MM.1S (cell line): ENCODE measurements around the gene KRTAP25-1.

Experiments
- DNase-seq: peaks from one replicate; pipeline ENCODE4 v3.0.0-alpha.2; 2015
- H2AFZ ChIP-seq: fragments of 300-600 bp; sonication (generic); 2 replicates; pipeline ENCODE4 v1.6.0; 2016; ENCODE audit warnings: antibody characterized with exemption, low read length
- H3F3A ChIP-seq: fragments of 300-600 bp; sonication (generic); 2 replicates; pipeline ENCODE4 v1.6.1; 2016; ENCODE audit warnings: mild to moderate bottlenecking, antibody characterized with exemption, low read length, moderate library complexity, mixed read lengths; ENCODE audit not compliant: insufficient read depth
- H3K27ac ChIP-seq: fragments of 300-600 bp; sonication (generic); 2 replicates; pipeline ENCODE4 v1.5.1; 2016; ENCODE audit warnings: mild to moderate bottlenecking, low read length
- H3K27me3 ChIP-seq: fragments of 300-600 bp; sonication (generic); replicated peaks from 2 replicates; pipeline ENCODE4 v1.6.0; 2016; ENCODE audit warnings: low read length; ENCODE audit not compliant: insufficient read depth
- H3K36me3 ChIP-seq: fragments of 300-600 bp; sonication (generic); replicated peaks from 2 replicates; pipeline ENCODE4 v1.6.1; 2016; ENCODE audit warnings: mild to moderate bottlenecking, low read length, mixed read lengths; ENCODE audit not compliant: insufficient read depth
- H3K4me1 ChIP-seq: fragments of 300-600 bp; sonication (generic); 2 replicates; pipeline ENCODE4 v1.6.1; 2016; ENCODE audit warnings: low read length, mixed read lengths
- H3K4me2 ChIP-seq: fragments of 300-600 bp; sonication (generic); 2 replicates; pipeline ENCODE4 v1.6.0; 2016; ENCODE audit warnings: low read depth, low read length
- H3K4me3 ChIP-seq: fragments of 300-600 bp; sonication (generic); 2 replicates; pipeline ENCODE4 v1.5.1; 2016; ENCODE audit warnings: low read length, mixed read lengths
- H3K79me2 ChIP-seq: fragments of 300-600 bp; sonication (generic); 2 replicates; pipeline ENCODE4 v1.6.1; 2016; ENCODE audit warnings: mixed run types, low read length, mixed read lengths
- H3K9ac ChIP-seq: fragments of 300-600 bp; sonication (generic); 2 replicates; pipeline ENCODE4 v1.6.1; 2016; ENCODE audit warnings: low read length, mixed read lengths
- H3K9me2 ChIP-seq: fragments of 300-600 bp; sonication (generic); replicated peaks from 2 replicates; pipeline ENCODE4 v1.6.1; 2016; ENCODE audit warnings: mild to moderate bottlenecking, low read length, mixed read lengths; ENCODE audit not compliant: insufficient read depth
- H3K9me3 ChIP-seq: fragments of 300-600 bp; sonication (generic); replicated peaks from 2 replicates; pipeline ENCODE4 v1.6.1; 2016; ENCODE audit warnings: mild to moderate bottlenecking, low read length, mixed read lengths; ENCODE audit not compliant: insufficient read depth
- H4K20me1 ChIP-seq: fragments of 300-600 bp; sonication (generic); 2 replicates; pipeline ENCODE4 v1.6.1; 2016; ENCODE audit warnings: mild to moderate bottlenecking, low read length, moderate library complexity, mixed read lengths; ENCODE audit not compliant: insufficient read depth
- CTCF ChIP-seq: fragments of 300-600 bp; sonication (generic); IDR thresholded peaks from 2 replicates; pipeline ENCODE4 v1.5.1; 2016; ENCODE audit warnings: antibody characterized with exemption, low read length, mixed read lengths
- EZH2 ChIP-seq: fragments of 300-600 bp; sonication (generic); optimal IDR thresholded peaks from 2 replicates; pipeline ENCODE3; 2017; ENCODE audit warnings: low read depth, mild to moderate bottlenecking, antibody characterized with exemption, low read length, mixed read lengths
- EZH2phosphoT487 ChIP-seq: fragments of 300-600 bp; sonication (generic); IDR thresholded peaks from 2 replicates; pipeline ENCODE4 v1.6.1; 2018; ENCODE audit warnings: antibody characterized with exemption, low read length

The KRTAP25-1 gene

GRCh38 chr21:30332681-30333080 lies 43.4 kb upstream of the KRTAP25-1 start:
- no peaks in the 10 kb centered on the region for H3K9me3 ChIP-seq
- H3K79me2 ChIP-seq, result no peaks in the 10 kb centered on the region
- H3K4me3 ChIP-seq, result no peak overlapping the region
- H3K9me2 ChIP-seq, result no peaks in the 10 kb centered on the region
- no peaks in the 10 kb centered on the region for H3F3A ChIP-seq
- H3K36me3 ChIP-seq, result no peaks in the 10 kb centered on the region
- H4K20me1 ChIP-seq, result no peaks in the 10 kb centered on the region
- H3K27me3 ChIP-seq, result no peaks in the 10 kb centered on the region
- H3K27ac ChIP-seq, result no peak overlapping the region
- no peak for DNase-seq
- no peaks in the 10 kb centered on the region for H3K4me1 ChIP-seq
- H2AFZ ChIP-seq, result no peak overlapping the region
- TF ChIP-seq EZH2phosphoT487 (no peak), EZH2 (no peak), CTCF (no peak)
- H3K9ac ChIP-seq, result no peak overlapping the region
- H3K4me2 ChIP-seq, result no peak overlapping the region

GRCh38 chr21:30329203-30329875 lies 40.0 kb upstream of the KRTAP25-1 start:
- Histone ChIP-seq H3K36me3 (no peaks in the 10 kb centered on the region), H3K9me3 (no peaks in the 10 kb centered on the region), H3F3A (no peaks in the 10 kb centered on the region), H3K4me3 (no peak overlapping the region), H3K27me3 (no peaks in the 10 kb centered on the region), H3K4me1 (no peaks in the 10 kb centered on the region), H3K79me2 (no peaks in the 10 kb centered on the region), H4K20me1 (no peaks in the 10 kb centered on the region), H3K27ac (no peak overlapping the region), H2AFZ (no peak overlapping the region), H3K4me2 (no peak overlapping the region), H3K9me2 (no peaks in the 10 kb centered on the region), H3K9ac (no peak overlapping the region)
- DNase-seq, result no peak
- TF ChIP-seq EZH2phosphoT487 (no peak), EZH2 (no peak), CTCF (no peak)

GRCh38 chr21:30326390-30326789 lies 37.1 kb upstream of the KRTAP25-1 start:
- no peak for TF ChIP-seq EZH2
- TF ChIP-seq CTCF, result no peak
- TF ChIP-seq EZH2phosphoT487, result no peak
- DNase-seq, result no peak
- no peak overlapping the region for H3K9ac ChIP-seq
- no peak overlapping the region for H3K4me3 ChIP-seq
- no peak overlapping the region for H3K4me2 ChIP-seq
- no peaks in the 10 kb centered on the region for H3K9me3 ChIP-seq
- no peaks in the 10 kb centered on the region for H3K4me1 ChIP-seq
- H4K20me1 ChIP-seq, result no peaks in the 10 kb centered on the region
- no peak overlapping the region for H3K27ac ChIP-seq
- H3K9me2 ChIP-seq, result no peaks in the 10 kb centered on the region
- H2AFZ ChIP-seq, result no peak overlapping the region
- no peaks in the 10 kb centered on the region for H3F3A ChIP-seq
- no peaks in the 10 kb centered on the region for H3K79me2 ChIP-seq
- H3K36me3 ChIP-seq, result no peaks in the 10 kb centered on the region
- H3K27me3 ChIP-seq, result no peaks in the 10 kb centered on the region
